ENCODE data around the gene LUC7L2. TPM values are rescaled to one million over a fixed set of nuclear protein-coding genes. Genes with fewer than 3 reads are reported as not detected.
"Not testable (repeated sequence)": the region's sequence is repeated elsewhere in the genome, so short reads cannot be mapped to it uniquely, and the experiment has no call there.

The LUC7L2 gene
- total RNA-seq, 6 experiments from 2014 or later: 55.1 to 74.4 (median 66.1) TPM

DNA sequence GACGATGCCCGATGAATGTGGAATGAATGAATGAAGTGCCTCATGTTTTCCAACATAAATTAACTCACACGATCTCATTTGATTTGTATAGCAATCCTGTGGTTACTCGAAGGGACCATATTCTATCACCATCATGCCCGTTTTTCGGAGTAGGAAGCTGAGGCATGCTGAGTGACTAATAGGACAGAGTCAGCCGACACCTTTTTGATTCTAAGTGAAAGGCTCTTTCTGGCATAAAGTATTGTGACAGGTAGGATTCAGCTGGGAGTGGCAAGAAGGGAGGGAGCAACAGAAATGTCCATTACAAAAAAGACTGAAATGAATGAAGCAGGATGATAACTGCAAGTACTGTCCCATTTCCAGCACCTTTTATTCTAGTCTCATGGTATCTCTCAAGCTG, 68.1 kb downstream of the LUC7L2 start:
- Mint-ChIP-seq H3K27ac (no peak overlapping the region), H3K9me3 (no peaks in the 10 kb centered on the region), H3K4me3 (no peak overlapping the region), H3K4me1 (ENCODE audit: low read depth) (no peaks in the 10 kb centered on the region), H3K27me3 (ENCODE audit: insufficient read depth) (peaks cover 2% of the 10 kb centered on the region; the same call in 1 of the 2 replicates), H3K36me3 (ENCODE audit: low read depth) (peaks cover 10% of the 10 kb centered on the region; the same call in 1 of the 2 replicates)
- TF ChIP-seq, protein P1, sequence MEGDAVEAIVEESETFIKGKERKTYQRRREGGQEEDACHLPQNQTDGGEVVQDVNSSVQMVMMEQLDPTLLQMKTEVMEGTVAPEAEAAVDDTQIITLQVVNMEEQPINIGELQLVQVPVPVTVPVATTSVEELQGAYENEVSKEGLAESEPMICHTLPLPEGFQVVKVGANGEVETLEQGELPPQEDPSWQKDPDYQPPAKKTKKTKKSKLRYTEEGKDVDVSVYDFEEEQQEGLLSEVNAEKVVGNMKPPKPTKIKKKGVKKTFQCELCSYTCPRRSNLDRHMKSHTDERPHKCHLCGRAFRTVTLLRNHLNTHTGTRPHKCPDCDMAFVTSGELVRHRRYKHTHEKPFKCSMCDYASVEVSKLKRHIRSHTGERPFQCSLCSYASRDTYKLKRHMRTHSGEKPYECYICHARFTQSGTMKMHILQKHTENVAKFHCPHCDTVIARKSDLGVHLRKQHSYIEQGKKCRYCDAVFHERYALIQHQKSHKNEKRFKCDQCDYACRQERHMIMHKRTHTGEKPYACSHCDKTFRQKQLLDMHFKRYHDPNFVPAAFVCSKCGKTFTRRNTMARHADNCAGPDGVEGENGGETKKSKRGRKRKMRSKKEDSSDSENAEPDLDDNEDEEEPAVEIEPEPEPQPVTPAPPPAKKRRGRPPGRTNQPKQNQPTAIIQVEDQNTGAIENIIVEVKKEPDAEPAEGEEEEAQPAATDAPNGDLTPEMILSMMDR (IDR thresholded peaks at IDR 0.05): no peak
- DNase-seq: no peak

DNA sequence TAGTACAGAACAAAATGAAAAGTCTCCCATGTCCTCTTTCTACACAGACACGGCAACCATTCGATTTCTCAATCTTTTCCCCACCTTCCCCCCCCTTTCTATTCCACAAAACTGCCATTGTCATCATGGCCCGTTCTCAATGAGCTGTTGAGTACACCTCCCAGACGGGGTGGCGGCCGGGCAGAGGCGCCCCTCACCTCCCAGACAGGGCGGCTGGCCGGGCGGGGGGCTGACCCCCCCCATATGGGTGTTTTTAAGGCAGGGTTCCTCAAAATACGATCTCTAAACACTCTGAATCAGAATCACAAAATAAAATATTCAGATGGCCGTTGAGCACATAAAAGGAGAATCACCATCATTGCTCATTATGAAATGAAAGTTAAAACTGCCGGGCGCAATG, 70.0 kb downstream of the LUC7L2 start:
- H3K27me3 Mint-ChIP-seq (ENCODE audit: insufficient read depth); H3K9me3 Mint-ChIP-seq; H3K4me3 Mint-ChIP-seq; H3K27ac Mint-ChIP-seq; DNase-seq; H3K4me1 Mint-ChIP-seq (ENCODE audit: low read depth); H3K36me3 Mint-ChIP-seq (ENCODE audit: low read depth): not testable (repeated sequence)

DNA sequence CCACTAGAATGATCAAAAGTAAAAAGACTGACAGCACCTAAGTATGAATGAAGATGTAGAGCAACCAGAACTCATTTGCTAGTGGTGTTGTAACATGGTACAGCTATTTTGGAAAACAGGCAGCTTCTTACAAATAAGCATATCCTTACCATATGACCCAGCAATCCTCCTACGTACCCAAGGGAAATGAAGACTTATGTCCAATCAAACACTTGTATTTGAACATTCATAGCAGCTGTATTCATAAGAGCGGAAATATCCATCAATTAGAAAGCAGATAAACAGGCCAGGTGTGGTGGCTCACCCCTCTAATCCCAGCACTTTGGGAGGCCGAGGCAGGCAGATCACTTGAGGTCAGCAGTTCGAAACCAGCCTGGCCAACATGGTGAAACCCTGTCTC, 70.7 kb downstream of the LUC7L2 start:
- Mint-ChIP-seq H3K4me3 (no peak overlapping the region), H3K9me3 (no peaks in the 10 kb centered on the region), H3K27me3 (ENCODE audit: insufficient read depth) (peaks cover 2% of the 10 kb centered on the region; the same call in 1 of the 2 replicates), H3K4me1 (ENCODE audit: low read depth) (peaks cover 9% of the 10 kb centered on the region), H3K36me3 (ENCODE audit: low read depth) (peaks cover 2% of the 10 kb centered on the region; the same call in 1 of the 2 replicates), H3K27ac (no peak overlapping the region)
- DNase-seq: no peak
- TF ChIP-seq, protein P1 (IDR thresholded peaks at IDR 0.05): no peak

DNA sequence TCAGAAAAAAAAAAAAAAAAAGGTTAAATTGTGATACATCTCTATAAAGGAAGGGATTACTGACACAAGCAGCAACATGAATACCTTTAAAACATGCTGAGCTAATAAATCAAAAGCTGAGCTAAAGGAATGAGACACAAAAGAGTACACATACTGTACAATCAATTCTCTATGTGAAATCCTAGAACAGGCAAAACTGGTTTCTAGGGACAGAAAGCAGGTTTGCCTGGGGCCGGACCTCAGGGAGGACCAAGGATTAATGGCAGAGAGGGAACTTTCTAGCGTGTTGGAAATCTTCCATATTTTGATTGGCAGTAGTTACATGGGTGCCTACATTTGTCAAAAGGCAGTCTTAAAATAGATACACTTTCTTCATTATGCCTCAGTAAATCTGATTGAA, 71.3 kb downstream of the LUC7L2 start:
- Mint-ChIP-seq H3K4me1 (ENCODE audit: low read depth) (peaks cover 9% of the 10 kb centered on the region), H3K4me3 (no peak overlapping the region), H3K9me3 (no peaks in the 10 kb centered on the region)

DNA sequence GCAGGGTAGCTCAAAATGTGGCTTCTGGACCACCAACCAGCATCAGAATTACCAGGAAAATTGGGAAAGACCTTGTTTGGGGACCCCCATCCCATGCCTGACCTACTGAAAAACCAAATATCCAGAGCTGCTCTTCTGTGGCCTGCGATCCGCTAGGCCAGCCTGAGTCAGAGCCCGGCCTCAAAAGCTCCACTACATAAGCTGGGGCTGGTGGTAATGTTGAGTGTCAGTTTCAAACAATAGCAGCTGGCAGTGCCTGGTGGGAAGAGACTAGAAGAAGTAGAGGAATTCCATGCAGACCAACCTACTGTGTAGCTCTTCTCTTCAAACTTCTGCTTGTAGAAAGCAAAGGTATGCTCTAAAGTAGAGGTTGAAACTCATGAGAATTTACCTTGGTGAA, 71.8 kb downstream of the LUC7L2 start:
- no peaks in the 10 kb centered on the region for H3K9me3 Mint-ChIP-seq
- peaks cover 9% of the 10 kb centered on the region for H3K4me1 Mint-ChIP-seq (ENCODE audit: low read depth)
- no peak for DNase-seq
- H3K27ac Mint-ChIP-seq: no peak overlapping the region
- peaks cover 6% of the 10 kb centered on the region; the same call in 1 of the 2 replicates for H3K36me3 Mint-ChIP-seq (ENCODE audit: low read depth)
- H3K27me3 Mint-ChIP-seq (ENCODE audit: insufficient read depth): no peaks in the 10 kb centered on the region
- H3K4me3 Mint-ChIP-seq: no peak overlapping the region
- TF ChIP-seq, protein P1 (IDR thresholded peaks at IDR 0.05): no peak

More for the DNA sequence above, 71.3 kb downstream of the LUC7L2 start:
- Mint-ChIP-seq H3K27me3 (ENCODE audit: insufficient read depth) (peaks cover 2% of the 10 kb centered on the region; the same call in 1 of the 2 replicates), H3K27ac (no peak overlapping the region), H3K36me3 (ENCODE audit: low read depth) (peaks cover 6% of the 10 kb centered on the region; the same call in 1 of the 2 replicates)
- no peak for DNase-seq
- TF ChIP-seq, protein P1 (IDR thresholded peaks at IDR 0.05): no peak

DNA sequence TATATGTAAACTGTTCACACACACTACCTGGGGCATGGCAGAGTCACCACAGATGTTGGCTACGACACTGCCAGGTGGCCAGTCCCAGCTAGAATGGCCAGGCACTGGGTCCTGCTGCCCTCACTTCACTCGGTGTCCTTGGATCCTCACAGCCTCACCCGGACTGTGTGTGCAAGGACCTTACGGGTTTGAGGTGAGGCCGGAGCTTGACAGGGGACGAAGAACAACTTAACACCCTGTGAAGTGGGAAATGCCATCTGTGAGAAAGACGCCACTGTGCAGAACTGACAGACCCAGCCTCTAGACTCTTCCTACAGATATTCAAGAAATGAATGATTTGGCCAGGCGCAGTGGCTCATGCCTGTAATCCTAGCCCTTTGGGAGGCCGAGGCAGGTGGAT, 77.1 kb downstream of the LUC7L2 start:
- Mint-ChIP-seq H3K27ac (no peak overlapping the region), H3K4me1 (ENCODE audit: low read depth) (peaks cover 9% of the 10 kb centered on the region), H3K36me3 (ENCODE audit: low read depth) (peaks cover 6% of the 10 kb centered on the region; the same call in 1 of the 2 replicates), H3K4me3 (no peak overlapping the region), H3K27me3 (ENCODE audit: insufficient read depth) (no peaks in the 10 kb centered on the region), H3K9me3 (no peaks in the 10 kb centered on the region)
- TF ChIP-seq, protein P1 (IDR thresholded peaks at IDR 0.05): no peak
- DNase-seq: no peak
